IMR-90 (cell line): ENCODE results near the gene SDR9C7. TPM values are rescaled to one million over a fixed set of nuclear protein-coding genes. Genes with fewer than 3 reads are reported as not detected.

Experiments
- ATAC-seq: fragments of 200-7000 bp; cut with Tn5 transposase; 2 replicates; pipeline ENCODE4 v1.9.1; 2020; ENCODE audit warnings: low read depth, mild to moderate bottlenecking, moderate library complexity
- BruUV-seq: library from RNA; stranded (reverse); fragments of 400-500 nt; replicated peaks from 2 replicates; lab custom pipeline; 2021; lab: Mats Ljungman, UMichigan
- CTCF ChIA-PET: fragments of 300-600 bp; formaldehyde crosslinking; extraction: SDS; loops from one replicate; lab custom pipeline; 2021; ENCODE audit warnings: antibody characterized with exemption; lab: Yijun Ruan, JAX
- POLR2A ChIA-PET: fragments of 300-600 bp; sonication (Branson Sonifier 250); formaldehyde crosslinking; loops from one replicate; lab custom pipeline; 2022; ENCODE audit warnings: antibody characterized with exemption; ENCODE audit not compliant: unreplicated experiment; lab: Charles Lee
- DNase-seq: peaks from one replicate; pipeline ENCODE4 v3.0.0; 2013
- H2AFZ ChIP-seq: replicated peaks from 2 replicates; pipeline ENCODE3; 2013; ENCODE audit warnings: low read length, mild to moderate bottlenecking; ENCODE audit not compliant: poor library complexity
- H2AK5ac ChIP-seq: 2 replicates; pipeline ENCODE4 v1.6.1; 2013; ENCODE audit warnings: low read depth, low read length, inconsistent platforms
- H2AK9ac ChIP-seq: replicated peaks from 2 replicates; pipeline ENCODE3; 2013; ENCODE audit warnings: mild to moderate bottlenecking, low read depth, low read length, moderate library complexity; ENCODE audit not compliant: poor library complexity
- H2BK120ac ChIP-seq: 2 replicates; pipeline ENCODE4 v1.6.1; 2013; ENCODE audit warnings: low read depth, low read length, inconsistent platforms
- H2BK15ac ChIP-seq: 3 replicates; pipeline ENCODE4 v1.6.1; 2013; ENCODE audit warnings: low read depth, low read length, inconsistent platforms
- H2BK20ac ChIP-seq: 2 replicates; pipeline ENCODE4 v1.6.1; 2013; ENCODE audit warnings: low read depth, mild to moderate bottlenecking, inconsistent platforms, low read length, moderate library complexity
- H2BK5ac ChIP-seq: 2 replicates; pipeline ENCODE4 v1.6.1; 2013; ENCODE audit warnings: mild to moderate bottlenecking, low read depth, low read length, inconsistent platforms; ENCODE audit not compliant: poor library complexity, severe bottlenecking
- H3K14ac ChIP-seq: replicated peaks from 2 replicates; pipeline ENCODE4 v1.6.1; 2013; ENCODE audit warnings: low read depth, low read length, inconsistent platforms
- H3K18ac ChIP-seq: 2 replicates; pipeline ENCODE4 v1.6.1; 2013; ENCODE audit warnings: low read depth, low read length, control low read depth
- H3K23ac ChIP-seq: 2 replicates; pipeline ENCODE4 v1.6.1; 2013; ENCODE audit warnings: low read depth, low read length, inconsistent platforms
- H3K27ac ChIP-seq: 2 replicates; pipeline ENCODE4 v1.5.1; 2013; ENCODE audit warnings: mild to moderate bottlenecking, control low read depth, low read length; ENCODE audit not compliant: insufficient read depth
- H3K27me3 ChIP-seq: 2 replicates; pipeline ENCODE4 v1.6.1; 2013; ENCODE audit warnings: low read length; ENCODE audit not compliant: control insufficient read depth, insufficient read depth
- H3K36me3 ChIP-seq: 2 replicates; pipeline ENCODE4 v1.6.1; 2013; ENCODE audit warnings: low read length, mixed read lengths; ENCODE audit not compliant: control insufficient read depth, insufficient read depth
- H3K4ac ChIP-seq: 2 replicates; pipeline ENCODE4 v1.6.1; 2013; ENCODE audit warnings: low read depth, low read length, inconsistent platforms
- H3K4me1 ChIP-seq: 2 replicates; pipeline ENCODE4 v1.6.1; 2013; ENCODE audit warnings: low read length, mixed read lengths; ENCODE audit not compliant: control insufficient read depth, insufficient read depth
- H3K4me2 ChIP-seq: 2 replicates; pipeline ENCODE4 v1.6.1; 2013; ENCODE audit warnings: low read depth, mild to moderate bottlenecking, control low read depth, low read length, moderate library complexity
- H3K4me3 ChIP-seq: 2 replicates; pipeline ENCODE4 v1.5.1; 2013; ENCODE audit warnings: low read depth, mild to moderate bottlenecking, control low read depth, low read length, moderate library complexity; ENCODE audit not compliant: insufficient read depth
- H3K56ac ChIP-seq: 2 replicates; pipeline ENCODE4 v1.6.1; 2013; ENCODE audit warnings: low read length, inconsistent platforms; ENCODE audit not compliant: insufficient read depth; ENCODE audit errors: extremely low read depth
- H3K79me1 ChIP-seq, 2 experiments: 2 replicates each; pipeline ENCODE4 v1.6.1; 2013; ENCODE audit warnings: low read length in 2 of 2, inconsistent platforms in 1 of 2, low read depth in 1 of 2
- H3K9ac ChIP-seq: 2 replicates; pipeline ENCODE4 v1.6.1; 2013; ENCODE audit warnings: low read depth, low read length, control low read depth
- H3K9me1 ChIP-seq: 2 replicates; pipeline ENCODE4 v1.6.1; 2013; ENCODE audit warnings: low read length, inconsistent platforms; ENCODE audit not compliant: insufficient read depth
- H3K9me3 ChIP-seq: 2 replicates; pipeline ENCODE4 v1.6.1; 2013; ENCODE audit warnings: low read length; ENCODE audit not compliant: control insufficient read depth, insufficient read depth
- H4K20me1 ChIP-seq: 2 replicates; pipeline ENCODE4 v1.6.1; 2013; ENCODE audit warnings: low read length, inconsistent platforms; ENCODE audit not compliant: insufficient read depth
- H4K5ac ChIP-seq: 2 replicates; pipeline ENCODE4 v1.6.1; 2013; ENCODE audit warnings: mild to moderate bottlenecking, low read depth, low read length, control low read depth
- H4K8ac ChIP-seq, 2 experiments: 2 replicates each; pipeline ENCODE4 v1.6.1; 2013; ENCODE audit warnings: low read depth in 2 of 2, low read length in 2 of 2, control low read depth in 1 of 2, inconsistent platforms in 1 of 2
- H4K91ac ChIP-seq: 2 replicates; pipeline ENCODE4 v1.6.1; 2013; ENCODE audit warnings: low read depth, low read length, inconsistent platforms; ENCODE audit not compliant: insufficient read depth
- BHLHE40 ChIP-seq: fragments of 150-350 bp; IDR thresholded peaks from 2 replicates; pipeline ENCODE4 v1.6.1; 2016; ENCODE audit warnings: mild to moderate bottlenecking, low read depth, low read length
- CEBPB ChIP-seq: IDR thresholded peaks from 2 replicates; pipeline ENCODE4 v1.6.1; 2012; ENCODE audit warnings: low read depth, low read length, improper control_type of control experiment
- CHD1 ChIP-seq: IDR thresholded peaks from 2 replicates; pipeline ENCODE4 v1.6.1; 2012; ENCODE audit warnings: low read depth, low read length, improper control_type of control experiment
- FOS ChIP-seq: fragments of 150-350 bp; IDR thresholded peaks from 2 replicates; pipeline ENCODE4 v1.6.1; 2016; ENCODE audit warnings: low read depth, low read length
- MAFK ChIP-seq: IDR thresholded peaks from 2 replicates; pipeline ENCODE4 v1.6.1; 2012; ENCODE audit warnings: low read depth, low read length, improper control_type of control experiment
- MAZ ChIP-seq: IDR thresholded peaks from 2 replicates; pipeline ENCODE4 v1.6.1; 2012; ENCODE audit warnings: low read depth, mild to moderate bottlenecking, low read length, improper control_type of control experiment, moderate library complexity, borderline replicate concordance
- MXI1 ChIP-seq: IDR thresholded peaks from 2 replicates; pipeline ENCODE4 v1.6.1; 2012; ENCODE audit warnings: low read depth, mild to moderate bottlenecking, low read length, moderate library complexity, borderline replicate concordance
- NFE2L2 ChIP-seq: fragments of 150-350 bp; IDR thresholded peaks from 2 replicates; pipeline ENCODE4 v1.6.1; 2016; ENCODE audit warnings: low read depth, mild to moderate bottlenecking, low read length
- POLR2A ChIP-seq: IDR thresholded peaks from 2 replicates; pipeline ENCODE4 v1.6.1; 2012; ENCODE audit warnings: mild to moderate bottlenecking, low read depth, low read length
- RAD21 ChIP-seq: IDR thresholded peaks from 2 replicates; pipeline ENCODE4 v1.6.1; 2012; ENCODE audit warnings: low read length, improper control_type of control experiment
- RCOR1 ChIP-seq: IDR thresholded peaks from 2 replicates; pipeline ENCODE4 v1.6.1; 2012; ENCODE audit warnings: mild to moderate bottlenecking, low read length, improper control_type of control experiment; ENCODE audit not compliant: insufficient replicate concordance
- RFX5 ChIP-seq: IDR thresholded peaks from 2 replicates; pipeline ENCODE4 v1.8.0; 2012; ENCODE audit warnings: low read depth, mild to moderate bottlenecking, low read length, moderate library complexity
- SMC3 ChIP-seq: fragments of 150-350 bp; IDR thresholded peaks from 2 replicates; pipeline ENCODE4 v1.6.1; 2016; ENCODE audit warnings: low read depth, mild to moderate bottlenecking, antibody characterized with exemption, low read length, moderate library complexity
- WGBS, 2 experiments: methylation state at CpG; one replicate each; pipeline versions ENCODE4 v1.1.5 to v1.1.7; 2013; ENCODE audit warnings: missing lambda C conversion rate in 2 of 2; ENCODE audit not compliant: insufficient read length in 1 of 2; ENCODE audit errors: extremely low coverage in 2 of 2; 5-methylcytosine and 5-hydroxymethylcytosine counted together
- dilution Hi-C: fragments of 300-500 bp; cut with HindIII; formaldehyde crosslinking; loops from one replicate; pipeline ENCODE4 v1.14.3; 2018; ENCODE audit warnings: low sequenced_read_pairs; ENCODE audit not compliant: unreplicated experiment
- in situ Hi-C: fragments of 300-500 bp; cut with MboI; formaldehyde crosslinking; loops from 3 replicates; pipeline ENCODE4 v1.14.3; 2019; ENCODE audit warnings: low sequenced_read_pairs, inconsistent platforms, mixed read lengths
- intact Hi-C: fragments of 100-400 bp; cut with micrococcal nuclease; formaldehyde crosslinking; loops from 2 replicates; pipeline ENCODE4 v1.10.0; 2022
- polyA plus RNA-seq, 3 experiments: library from polyadenylated mRNA; depleted of rRNA; stranded (reverse); fragments of >200 nt; gene quantifications; 2 replicates each; pipeline ENCODE4 v1.2.3, GENCODE V29; 2012; ENCODE audit warnings: low replicate concordance in 1 of 3
- total RNA-seq: library from RNA; depleted of rRNA; stranded (reverse); fragments of >200 nt; gene quantifications from 2 replicates; pipeline ENCODE4 v1.2.3, GENCODE V29; 2012
- TF ChIP-seq, protein P1 (sequence below): conservative IDR thresholded peaks from 2 replicates; pipeline ENCODE4 v1.5.1; 2012; ENCODE audit warnings: mild to moderate bottlenecking, low read depth, low read length, improper control_type of control experiment
- TF ChIP-seq, protein P2 (sequence below): fragments of 150-350 bp; IDR thresholded peaks from 2 replicates; pipeline ENCODE4 v1.6.1; 2016; ENCODE audit warnings: low read depth, mild to moderate bottlenecking, low read length, moderate library complexity, borderline replicate concordance
- TF ChIP-seq, protein P3 (sequence below): fragments of 150-350 bp; IDR thresholded peaks from 2 replicates; pipeline ENCODE4 v1.6.1; 2017; ENCODE audit warnings: mild to moderate bottlenecking, antibody characterized with exemption, low read length, low read depth

The SDR9C7 gene
- total and polyA plus RNA-seq, 2 of the 4 experiments (the other 2 are of a cell fraction) = not detected

DNA sequence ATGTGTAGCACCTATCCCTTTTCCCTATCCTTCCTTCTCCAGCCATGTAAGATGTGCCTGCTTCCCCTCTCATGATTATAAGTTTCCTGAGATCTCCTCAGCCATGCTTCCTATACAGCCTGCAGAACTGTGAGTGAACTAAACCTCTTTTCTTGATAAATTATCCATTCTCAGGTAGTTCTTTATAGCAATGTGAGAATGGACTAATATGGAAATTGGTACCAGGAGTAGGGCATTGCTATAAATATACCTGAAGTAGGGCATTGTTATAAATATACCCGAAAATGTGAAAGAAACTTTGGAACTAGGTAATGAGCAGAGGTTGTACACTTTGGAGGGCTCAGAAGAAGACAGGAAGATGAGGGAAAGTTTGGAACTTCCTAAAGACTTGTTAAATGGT lies 48.9 kb downstream of the SDR9C7 start:
- Histone ChIP-seq H3K36me3 (no peaks in the 10 kb centered on the region), H3K4me2 (no peak overlapping the region), H3K4me1 (no peaks in the 10 kb centered on the region), H2BK20ac (no peak overlapping the region), H3K27me3 (0 out of 2 replicates have a peak, but pooled peaks cover 2% of the 10 kb centered on the region), H3K56ac (no peak overlapping the region), H3K4ac (no peak overlapping the region), H2AK9ac (no peak overlapping the region), H3K9me1 (no peaks in the 10 kb centered on the region), H3K4me3 (no peak overlapping the region), H4K5ac (no peak overlapping the region), H2AFZ (no peak overlapping the region), H4K20me1 (no peaks in the 10 kb centered on the region), H3K23ac (no peak overlapping the region), H3K9ac (no peak overlapping the region), H3K27ac (no peak overlapping the region), H4K8ac (no peak overlapping the region), H3K9me3 (0 out of 2 replicates have a peak, but pooled peaks cover 2% of the 10 kb centered on the region), H2BK15ac (no peak overlapping the region), H3K14ac (no peak overlapping the region), H4K91ac (no peak overlapping the region), H2BK120ac (no peak overlapping the region), H2BK5ac (no peak overlapping the region), H2AK5ac (no peak overlapping the region), H3K79me1 (no peaks in the 10 kb centered on the region), H3K18ac (no peak overlapping the region)
- TF ChIP-seq FOS (no peak), RFX5 (no peak), POLR2A (no peak), MXI1 (no peak), CHD1 (no peak), BHLHE40 (no peak), MAZ (no peak), RAD21 (no peak), MAFK (no peak), SMC3 (no peak), NFE2L2 (no peak), CEBPB (no peak), RCOR1 (no peak)
- TF ChIP-seq, protein P1, sequence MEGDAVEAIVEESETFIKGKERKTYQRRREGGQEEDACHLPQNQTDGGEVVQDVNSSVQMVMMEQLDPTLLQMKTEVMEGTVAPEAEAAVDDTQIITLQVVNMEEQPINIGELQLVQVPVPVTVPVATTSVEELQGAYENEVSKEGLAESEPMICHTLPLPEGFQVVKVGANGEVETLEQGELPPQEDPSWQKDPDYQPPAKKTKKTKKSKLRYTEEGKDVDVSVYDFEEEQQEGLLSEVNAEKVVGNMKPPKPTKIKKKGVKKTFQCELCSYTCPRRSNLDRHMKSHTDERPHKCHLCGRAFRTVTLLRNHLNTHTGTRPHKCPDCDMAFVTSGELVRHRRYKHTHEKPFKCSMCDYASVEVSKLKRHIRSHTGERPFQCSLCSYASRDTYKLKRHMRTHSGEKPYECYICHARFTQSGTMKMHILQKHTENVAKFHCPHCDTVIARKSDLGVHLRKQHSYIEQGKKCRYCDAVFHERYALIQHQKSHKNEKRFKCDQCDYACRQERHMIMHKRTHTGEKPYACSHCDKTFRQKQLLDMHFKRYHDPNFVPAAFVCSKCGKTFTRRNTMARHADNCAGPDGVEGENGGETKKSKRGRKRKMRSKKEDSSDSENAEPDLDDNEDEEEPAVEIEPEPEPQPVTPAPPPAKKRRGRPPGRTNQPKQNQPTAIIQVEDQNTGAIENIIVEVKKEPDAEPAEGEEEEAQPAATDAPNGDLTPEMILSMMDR = no peak
- TF ChIP-seq, protein P2, sequence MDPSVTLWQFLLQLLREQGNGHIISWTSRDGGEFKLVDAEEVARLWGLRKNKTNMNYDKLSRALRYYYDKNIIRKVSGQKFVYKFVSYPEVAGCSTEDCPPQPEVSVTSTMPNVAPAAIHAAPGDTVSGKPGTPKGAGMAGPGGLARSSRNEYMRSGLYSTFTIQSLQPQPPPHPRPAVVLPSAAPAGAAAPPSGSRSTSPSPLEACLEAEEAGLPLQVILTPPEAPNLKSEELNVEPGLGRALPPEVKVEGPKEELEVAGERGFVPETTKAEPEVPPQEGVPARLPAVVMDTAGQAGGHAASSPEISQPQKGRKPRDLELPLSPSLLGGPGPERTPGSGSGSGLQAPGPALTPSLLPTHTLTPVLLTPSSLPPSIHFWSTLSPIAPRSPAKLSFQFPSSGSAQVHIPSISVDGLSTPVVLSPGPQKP = no peak
- TF ChIP-seq, protein P3, sequence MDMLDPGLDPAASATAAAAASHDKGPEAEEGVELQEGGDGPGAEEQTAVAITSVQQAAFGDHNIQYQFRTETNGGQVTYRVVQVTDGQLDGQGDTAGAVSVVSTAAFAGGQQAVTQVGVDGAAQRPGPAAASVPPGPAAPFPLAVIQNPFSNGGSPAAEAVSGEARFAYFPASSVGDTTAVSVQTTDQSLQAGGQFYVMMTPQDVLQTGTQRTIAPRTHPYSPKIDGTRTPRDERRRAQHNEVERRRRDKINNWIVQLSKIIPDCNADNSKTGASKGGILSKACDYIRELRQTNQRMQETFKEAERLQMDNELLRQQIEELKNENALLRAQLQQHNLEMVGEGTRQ = no peak
- BruUV-seq = no TSS peak
- 60% methylated on average over 1 of the region's 1 CpG; no CpG with 5 or more reads in 1 of the 2 experiments for WGBS, 2 experiments
- ChIA-PET CTCF (no interaction called here), POLR2A (no interaction called here)
- intact Hi-C loops (no loop called here), dilution Hi-C loops (no loop called here), in situ Hi-C loops (no loop called here)
- ATAC-seq (no peak), DNase-seq (no peak)
